HepG2 (cell line): ENCODE results near the gene CDRT15. TPM values are rescaled to one million over a fixed set of nuclear protein-coding genes. Genes with fewer than 3 reads are reported as not detected.

ENCODE experiments used
- ATAC-seq: fragments of 200-7000 bp; cut with Tn5 transposase; 3 replicates; pipeline ENCODE4 v1.9.1; 2020; ENCODE audit warnings: mild to moderate bottlenecking, moderate library complexity
- BruUV-seq: library from RNA; stranded (reverse); fragments of 400-500 nt; replicated peaks from 2 replicates; lab custom pipeline; 2021; lab: Mats Ljungman, UMichigan
- CTCF ChIA-PET: fragments of 300-600 bp; formaldehyde crosslinking; extraction: SDS; loops from one replicate; lab custom pipeline; 2021; ENCODE audit warnings: low total read pairs, inconsistent platforms, low intra/inter-chr PET ratio; lab: Yijun Ruan, JAX
- POLR2A ChIA-PET: fragments of 350-600 bp; sonication (Branson Sonifier 250); formaldehyde crosslinking; loops from one replicate; lab custom pipeline; 2020; ENCODE audit warnings: antibody characterized with exemption, inconsistent platforms; lab: Yijun Ruan, JAX
- DNase-seq: peaks from one replicate; pipeline ENCODE4 v3.0.0-alpha.2; 2015; ENCODE audit warnings: low spot score
- FAIRE-seq: peaks from 3 replicates; lab custom pipeline; 2011; peaks lifted over from hg19 to GRCh38; lab: Jason Lieb, UNC
- H2AFZ ChIP-seq: one replicate; pipeline ENCODE4 v1.6.1; 2011; ENCODE audit warnings: low read length, inconsistent platforms
- H3K27ac ChIP-seq: fragments of 300-600 bp; 3 replicates; pipeline ENCODE4 v1.8.0; 2011; ENCODE audit warnings: mixed run types, mild to moderate bottlenecking, mixed read lengths, low read length, inconsistent platforms; ENCODE audit not compliant: insufficient read depth; ENCODE audit errors: extremely low read length
- H3K27me3 ChIP-seq, 2 experiments: fragments of 200-600 bp in 1 of 2; 2 replicates in 1 of 2; 3 replicates in 1 of 2; pipeline versions ENCODE4 v1.6.0 to v1.8.0; 2011; ENCODE audit warnings: low read length in 2 of 2, mild to moderate bottlenecking in 2 of 2, moderate library complexity in 2 of 2, inconsistent platforms in 1 of 2; ENCODE audit not compliant: insufficient read depth in 2 of 2, control insufficient read depth in 1 of 2
- H3K36me3 ChIP-seq, 2 experiments: fragments of 200-600 bp in 1 of 2; replicated peaks in 1 of 2; 2 replicates in 1 of 2; 3 replicates in 1 of 2; pipeline versions ENCODE4 v1.5.1 to v1.8.0; 2011; ENCODE audit warnings: low read length in 2 of 2, inconsistent platforms in 1 of 2; ENCODE audit not compliant: insufficient read depth in 2 of 2, control insufficient read depth in 1 of 2
- H3K4me1 ChIP-seq: 2 replicates; pipeline ENCODE4 v1.5.1; 2012; ENCODE audit warnings: low read length, inconsistent platforms; ENCODE audit not compliant: insufficient read depth
- H3K4me2 ChIP-seq: 2 replicates; pipeline ENCODE4 v1.6.0; 2011; ENCODE audit warnings: low read depth, low read length, inconsistent platforms
- H3K4me3 ChIP-seq, 3 experiments: fragments of 200-600 bp in 1 of 3; sonication (generic), shearing (Covaris generic) in 1 of 3; replicated peaks in 1 of 3; 2 replicates each; pipeline ENCODE4 v1.5.1; 2011 to 2016; ENCODE audit warnings: low read length in 3 of 3, inconsistent platforms in 2 of 3, low read depth in 2 of 3, mild to moderate bottlenecking in 2 of 3, control low read depth in 1 of 3, mixed read lengths in 1 of 3; ENCODE audit not compliant: insufficient read depth in 1 of 3
- H3K79me2 ChIP-seq: one replicate; pipeline ENCODE4 v1.6.1; 2011; ENCODE audit warnings: low read length, inconsistent platforms; ENCODE audit not compliant: insufficient read depth
- H3K9ac ChIP-seq: 2 replicates; pipeline ENCODE4 v1.6.0; 2011; ENCODE audit warnings: mild to moderate bottlenecking, low read depth, low read length, inconsistent platforms; ENCODE audit not compliant: insufficient read depth
- H3K9me3 ChIP-seq: 2 replicates; pipeline ENCODE4 v1.5.1; 2012; ENCODE audit warnings: mild to moderate bottlenecking, low read length
- H4K20me1 ChIP-seq: 2 replicates; pipeline ENCODE4 v1.6.0; 2011; ENCODE audit warnings: inconsistent platforms, mild to moderate bottlenecking, low read length, moderate library complexity; ENCODE audit not compliant: insufficient read depth
- AGO1 ChIP-seq: fragments of 200-400 bp; formaldehyde crosslinking; IDR thresholded peaks from 2 replicates; pipeline ENCODE4 v1.6.1; 2017; ENCODE audit warnings: mild to moderate bottlenecking, low read depth, low read length, moderate library complexity; ENCODE audit not compliant: poor library complexity, severe bottlenecking
- CHD4 ChIP-seq: fragments of 200-600 bp; sonication (generic); IDR thresholded peaks from 2 replicates; pipeline ENCODE4 v1.7.0; 2017; ENCODE audit warnings: mild to moderate bottlenecking, low read length, borderline replicate concordance
- HIC2 ChIP-seq: sonication (generic); formaldehyde crosslinking; IDR thresholded peaks from 2 replicates; pipeline ENCODE4 v1.9.0; 2022; ENCODE audit warnings: low read depth, missing genetic modification reagents
- MBD4 ChIP-seq: IDR thresholded peaks from 2 replicates; pipeline ENCODE4 v1.6.1; 2012; ENCODE audit warnings: low read length, inconsistent platforms, borderline replicate concordance
- MIER3 ChIP-seq: IDR thresholded peaks from 2 replicates; pipeline ENCODE4 v1.6.1; 2016; ENCODE audit warnings: missing compliant biosample characterization, borderline replicate concordance
- NFIC ChIP-seq: IDR thresholded peaks from 2 replicates; pipeline ENCODE4 v1.6.1; 2012; ENCODE audit warnings: mild to moderate bottlenecking, low read length, inconsistent platforms
- NFYC ChIP-seq: IDR thresholded peaks from 2 replicates; pipeline ENCODE4 v1.6.1; 2016; ENCODE audit warnings: missing genetic modification reagents, missing compliant biosample characterization
- NR2F6 ChIP-seq, 2 experiments: IDR thresholded peaks; 2 replicates each; pipeline ENCODE4 v1.6.1; 2016; ENCODE audit warnings: antibody characterized with exemption in 1 of 2, mild to moderate bottlenecking in 1 of 2
- PCBP2 ChIP-seq: fragments of 200-400 bp; formaldehyde crosslinking; optimal IDR thresholded peaks from 2 replicates; pipeline ENCODE3; 2018; ENCODE audit warnings: low read length, low read depth; ENCODE audit not compliant: poor library complexity, severe bottlenecking
- PRMT3 ChIP-seq: sonication (generic); formaldehyde crosslinking; IDR thresholded peaks from 2 replicates; pipeline ENCODE4 v1.8.1; 2022; ENCODE audit warnings: low read depth, mild to moderate bottlenecking, moderate library complexity, missing genetic modification reagents, borderline replicate concordance
- TFAP4 ChIP-seq: sonication (generic); IDR thresholded peaks from 2 replicates; pipeline ENCODE4 v1.6.1; 2016; ENCODE audit warnings: low read depth, borderline replicate concordance
- ZBTB10 ChIP-seq: sonication (generic); formaldehyde crosslinking; IDR thresholded peaks from 2 replicates; pipeline ENCODE4 v1.4.0; 2020; ENCODE audit warnings: missing genetic modification reagents, borderline replicate concordance
- ZFP36 ChIP-seq: fragments of 150-350 bp; IDR thresholded peaks from 2 replicates; pipeline ENCODE4 v1.6.1; 2018; ENCODE audit warnings: borderline replicate concordance, low read length, low read depth; ENCODE audit not compliant: partially characterized antibody
- ZNF292 ChIP-seq: sonication (generic); formaldehyde crosslinking; IDR thresholded peaks from 2 replicates; pipeline ENCODE4 v1.8.1; 2022; ENCODE audit warnings: mild to moderate bottlenecking, low read depth, missing genetic modification reagents, borderline replicate concordance
- ZNF414 ChIP-seq: sonication (generic); formaldehyde crosslinking; IDR thresholded peaks from 2 replicates; pipeline ENCODE4 v1.5.0; 2020; ENCODE audit warnings: missing genetic modification reagents
- ZNF724P ChIP-seq: sonication (generic); formaldehyde crosslinking; IDR thresholded peaks from 2 replicates; pipeline ENCODE4 v1.8.0; 2022; ENCODE audit warnings: missing genetic modification reagents, borderline replicate concordance
- ZUFSP ChIP-seq: sonication (generic); formaldehyde crosslinking; IDR thresholded peaks from 2 replicates; pipeline ENCODE4 v1.9.0; 2021; ENCODE audit warnings: missing genetic modification reagents, mild to moderate bottlenecking, borderline replicate concordance
- WGBS: methylation state at CpG from one replicate; pipeline ENCODE4 v1.1.6; 2017; ENCODE audit warnings: low lambda C conversion rate; 5-methylcytosine and 5-hydroxymethylcytosine counted together
- in situ Hi-C: cut with HindIII; loops from 2 replicates; pipeline ENCODE4 v1.10.0; 2017; ENCODE audit warnings: low pct_unique_long_range_greater_than_20kb; ENCODE audit not compliant: extremely low pct_ligation_motif_present
- intact Hi-C: fragments of 100-400 bp; cut with micrococcal nuclease; formaldehyde crosslinking; loops from one replicate; pipeline ENCODE4 v1.10.0; 2022; ENCODE audit not compliant: unreplicated experiment
- polyA plus RNA-seq, 8 experiments: library from polyadenylated mRNA; depleted of rRNA in 3 of 8; stranded (reverse) in 7 of 8; unstranded in 1 of 8; fragments of >200 nt; fragmentation: Illumina TruSeq in 4 of 8; extraction: Trizol in 4 of 8; gene quantifications; 2 replicates each; pipeline versions ENCODE4 v1.2.1 to v1.2.3, GENCODE V29; 2011 to 2016; ENCODE audit warnings: low read depth in 4 of 8, missing spikeins in 1 of 8, mixed read lengths in 1 of 8; ENCODE audit not compliant: insufficient read depth in 1 of 8
- total RNA-seq, 5 experiments: library from RNA; depleted of rRNA; stranded (reverse); fragments of >200 nt; fragmentation: Illumina TruSeq; extraction: Trizol; gene quantifications; 2 replicates each; pipeline ENCODE4 v1.2.3, GENCODE V29; 2016; ENCODE audit warnings: low read depth in 1 of 5

The CDRT15 gene
- total and polyA plus RNA-seq, 2 of the 13 experiments (the other 11 are each of a cell fraction or from before 2014, with no cell fraction given): not detected

- Histone ChIP-seq H2AFZ (no peak overlapping the region), H3K4me3 (no peak overlapping the region), H3K36me3 (peaks cover 7 to 29% of the 10 kb centered on the region in 2 experiments), H3K9me3 (no peaks in the 10 kb centered on the region), H3K9ac (no peak overlapping the region), H3K4me2 (no peak overlapping the region), H3K4me1 (no peaks in the 10 kb centered on the region), H4K20me1 (no peaks in the 10 kb centered on the region), H3K79me2 (no peaks in the 10 kb centered on the region), H3K27me3 (no peaks in the 10 kb centered on the region), H3K27ac (no peak overlapping the region)
- FAIRE-seq (no peak), DNase-seq (no peak), ATAC-seq (no peak)
- ChIA-PET CTCF (no interaction called here), POLR2A (interaction anchor here (1.6 kb wide), 1 partner anchor 8 kb away, joined by 6 read pairs; no protein-coding TSS in a partner anchor)
- 95% methylated on average over 4 of the region's 4 CpGs for WGBS
- intact Hi-C loops: loop anchor here (10.0 kb wide), 1 partner anchor 74 kb away; no protein-coding TSS in a partner anchor
- no TSS peak for BruUV-seq
- in situ Hi-C loops: no loop called here
- TF ChIP-seq PRMT3 (CRISPR knock-in tag): no peak
- no peak for TF ChIP-seq ZBTB10 (CRISPR knock-in tag)
- no peak for TF ChIP-seq ZNF414 (CRISPR knock-in tag)
- TF ChIP-seq NFYC (CRISPR knock-in tag): no peak
- no peak for TF ChIP-seq PCBP2
- no peak for TF ChIP-seq AGO1
- no peak for TF ChIP-seq TFAP4
- no peak for TF ChIP-seq ZFP36
- TF ChIP-seq ZNF292 (CRISPR knock-in tag): no peak
- no peak for TF ChIP-seq CHD4
- TF ChIP-seq NFIC: no peak
- no peak for TF ChIP-seq MBD4
- TF ChIP-seq ZNF724P: no peak
- TF ChIP-seq NR2F6 (IDR thresholded peaks at IDR 0.05): no peak
- no peak for TF ChIP-seq NR2F6 (CRISPR knock-in tag; IDR thresholded peaks at IDR 0.05)
- no peak for TF ChIP-seq ZUFSP (CRISPR knock-in tag)
- no peak for TF ChIP-seq HIC2
- no peak for TF ChIP-seq MIER3
Measured at GRCh38 chr17:14200354-14200753, 36.3 kb downstream of the CDRT15 start.
